Left ventricle myocardium inferior (tissue), 1 donor: ENCODE data around the gene DNAJC27. TPM values are rescaled to one million over a fixed set of nuclear protein-coding genes. Genes with fewer than 3 reads are reported as not detected.

ENCODE experiments used
- DNase-seq: peaks from one replicate; pipeline ENCODE4 v3.0.0-alpha.2; 2020
- H3K27ac ChIP-seq: fragments of 200-600 bp; replicated peaks from 2 replicates; pipeline ENCODE4 v1.8.0; 2021
- H3K27me3 ChIP-seq: fragments of 200-600 bp; 2 replicates; pipeline ENCODE4 v1.8.0; 2021; ENCODE audit warnings: low read depth
- H3K36me3 ChIP-seq: fragments of 200-600 bp; 2 replicates; pipeline ENCODE4 v1.8.0; 2021
- H3K4me1 ChIP-seq: fragments of 200-600 bp; 2 replicates; pipeline ENCODE4 v1.8.0; 2021
- H3K4me3 ChIP-seq: fragments of 200-600 bp; 2 replicates; pipeline ENCODE4 v1.8.0; 2021; ENCODE audit warnings: mild to moderate bottlenecking, moderate library complexity
- H3K9me3 ChIP-seq: fragments of 200-600 bp; replicated peaks from 2 replicates; pipeline ENCODE4 v1.8.0; 2021
- intact Hi-C: fragments of 100-400 bp; cut with micrococcal nuclease; formaldehyde crosslinking; loops from one replicate; pipeline ENCODE4 v1.11.0; 2022
- total RNA-seq: library from RNA; stranded (reverse); fragmentation: NEBNext Ultra II Directional; extraction: Animal tissue kit (Norgen Biotek cat#: 25700); gene quantifications from one replicate; pipeline ENCODE4 v1.2.1, GENCODE V29; 2021
- TF ChIP-seq, protein P1 (sequence below): fragments of 200-600 bp; IDR thresholded peaks from 2 replicates; pipeline ENCODE4 v1.8.0; 2021; ENCODE audit warnings: antibody characterized with exemption, mild to moderate bottlenecking, borderline replicate concordance
- donor health status: DM: no; HTN: yes; CAD: no; lungs with severe emphysema.

The DNAJC27 gene
- total RNA-seq, 1 donor from 2014 or later, result 10.1 TPM

- Histone ChIP-seq H3K36me3 (peaks cover 81% of the 10 kb centered on the region), H3K9me3 (peaks cover 12% of the 10 kb centered on the region), H3K4me1 (peaks cover 29% of the 10 kb centered on the region), H3K27ac (no peak overlapping the region), H3K4me3 (no peak overlapping the region), H3K27me3 (no peaks in the 10 kb centered on the region)
- no peak for DNase-seq
- TF ChIP-seq, protein P1, sequence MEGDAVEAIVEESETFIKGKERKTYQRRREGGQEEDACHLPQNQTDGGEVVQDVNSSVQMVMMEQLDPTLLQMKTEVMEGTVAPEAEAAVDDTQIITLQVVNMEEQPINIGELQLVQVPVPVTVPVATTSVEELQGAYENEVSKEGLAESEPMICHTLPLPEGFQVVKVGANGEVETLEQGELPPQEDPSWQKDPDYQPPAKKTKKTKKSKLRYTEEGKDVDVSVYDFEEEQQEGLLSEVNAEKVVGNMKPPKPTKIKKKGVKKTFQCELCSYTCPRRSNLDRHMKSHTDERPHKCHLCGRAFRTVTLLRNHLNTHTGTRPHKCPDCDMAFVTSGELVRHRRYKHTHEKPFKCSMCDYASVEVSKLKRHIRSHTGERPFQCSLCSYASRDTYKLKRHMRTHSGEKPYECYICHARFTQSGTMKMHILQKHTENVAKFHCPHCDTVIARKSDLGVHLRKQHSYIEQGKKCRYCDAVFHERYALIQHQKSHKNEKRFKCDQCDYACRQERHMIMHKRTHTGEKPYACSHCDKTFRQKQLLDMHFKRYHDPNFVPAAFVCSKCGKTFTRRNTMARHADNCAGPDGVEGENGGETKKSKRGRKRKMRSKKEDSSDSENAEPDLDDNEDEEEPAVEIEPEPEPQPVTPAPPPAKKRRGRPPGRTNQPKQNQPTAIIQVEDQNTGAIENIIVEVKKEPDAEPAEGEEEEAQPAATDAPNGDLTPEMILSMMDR, result no peak
- intact Hi-C loops, result no loop called here
These were observed 13.8 kb downstream of the DNAJC27 start for GRCh38 chr2:24957976-24958375.

DNA sequence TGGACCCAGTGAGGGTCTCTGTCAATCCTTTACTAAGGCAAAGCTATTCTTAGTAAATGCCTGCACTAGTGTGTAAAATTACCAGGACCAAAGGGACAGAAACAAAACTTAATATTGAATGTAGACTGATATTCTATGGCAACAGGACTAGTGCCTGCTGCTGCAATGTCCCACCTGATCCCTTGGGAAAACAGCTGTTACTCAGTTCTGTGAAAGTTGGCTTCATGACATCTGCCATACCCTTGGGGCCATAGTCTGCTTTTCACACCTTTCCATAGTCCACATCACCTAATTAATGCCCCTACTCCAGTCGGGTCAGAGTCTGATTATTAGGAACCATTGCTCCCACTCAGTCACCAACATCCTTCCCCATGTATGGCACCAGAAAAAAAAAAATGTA, 14.5 kb downstream of the DNAJC27 start:
- H3K36me3 ChIP-seq, result peaks cover 81% of the 10 kb centered on the region
- H3K27me3 ChIP-seq, result no peaks in the 10 kb centered on the region
- H3K27ac ChIP-seq, result no peak overlapping the region
- H3K4me1 ChIP-seq, result peaks cover 29% of the 10 kb centered on the region
- TF ChIP-seq, protein P1, result no peak
- no peak overlapping the region for H3K4me3 ChIP-seq
- intact Hi-C loops, result no loop called here
- H3K9me3 ChIP-seq, result peaks cover 12% of the 10 kb centered on the region
- DNase-seq, result no peak

DNA sequence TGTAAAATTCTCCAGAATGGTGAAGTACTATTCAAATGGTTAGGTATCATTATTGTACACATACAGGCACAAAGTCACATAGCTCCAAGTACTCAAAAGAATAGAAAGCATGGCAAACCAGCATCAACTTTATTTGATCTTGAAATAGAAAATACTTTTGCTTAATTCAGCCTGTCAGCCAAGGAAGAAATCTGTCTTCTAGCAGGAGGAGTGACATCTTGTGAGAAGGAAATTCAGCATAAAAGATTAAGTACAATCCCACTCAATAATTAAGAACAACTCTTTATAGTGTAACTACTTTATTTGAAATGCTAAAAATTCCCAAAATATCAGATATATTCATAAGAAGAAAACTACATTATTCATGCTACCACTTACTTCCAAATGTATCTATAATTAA, 15.8 kb downstream of the DNAJC27 start:
- Histone ChIP-seq H3K27ac (no peak overlapping the region), H3K27me3 (no peaks in the 10 kb centered on the region), H3K4me1 (peaks cover 29% of the 10 kb centered on the region), H3K4me3 (no peak overlapping the region), H3K9me3 (peaks cover 12% of the 10 kb centered on the region), H3K36me3 (peaks cover 83% of the 10 kb centered on the region)
- no peak for DNase-seq
- intact Hi-C loops, result no loop called here
- TF ChIP-seq, protein P1, result no peak

DNA sequence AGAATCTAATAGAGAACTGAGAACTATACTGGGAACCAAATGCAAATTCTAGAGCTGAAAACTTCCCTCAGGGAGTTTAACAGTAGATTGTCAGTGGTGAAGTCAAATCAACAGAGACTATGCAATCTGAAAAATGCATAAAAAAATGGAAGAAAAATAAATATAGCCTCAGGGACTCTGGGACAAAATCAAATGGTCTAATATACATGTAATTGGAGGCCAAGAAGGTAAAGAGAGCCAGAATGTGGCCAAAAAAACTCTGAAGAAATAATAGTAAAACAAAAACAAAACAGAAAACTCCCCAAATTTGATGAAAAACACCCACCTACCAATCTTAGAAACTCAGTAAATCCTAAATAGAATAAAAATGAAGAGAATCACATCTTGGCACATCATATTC, 16.5 kb downstream of the DNAJC27 start:
- Histone ChIP-seq H3K4me1 (peaks cover 28% of the 10 kb centered on the region), H3K27me3 (no peaks in the 10 kb centered on the region), H3K4me3 (no peak overlapping the region), H3K9me3 (peaks cover 12% of the 10 kb centered on the region), H3K27ac (no peak overlapping the region), H3K36me3 (peaks cover 90% of the 10 kb centered on the region)
- no peak for DNase-seq
- intact Hi-C loops, result no loop called here
- TF ChIP-seq, protein P1, result no peak

DNA sequence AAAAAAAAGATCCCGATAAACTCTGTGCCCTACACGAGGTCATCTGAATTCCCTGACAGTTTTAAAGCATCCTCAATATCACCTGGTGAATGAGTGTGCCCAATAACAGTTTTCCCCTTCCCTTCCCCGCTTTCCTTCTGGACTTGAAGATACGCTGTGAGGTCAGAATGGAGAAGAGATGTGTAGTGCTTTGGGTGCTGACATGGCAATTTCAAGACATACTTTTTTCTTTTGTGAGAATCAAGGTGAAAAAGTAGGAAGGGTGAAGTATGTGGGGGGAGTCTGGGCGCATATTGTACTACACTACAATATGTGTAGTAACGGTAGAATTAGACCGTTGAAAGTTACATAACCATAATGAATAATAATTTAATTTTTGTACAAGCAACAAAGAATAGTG, 21.7 kb downstream of the DNAJC27 start:
- intact Hi-C loops, result no loop called here

More for the DNA sequence above, 21.7 kb downstream of the DNAJC27 start:
- TF ChIP-seq, protein P1, result no peak
- Histone ChIP-seq H3K9me3 (peaks cover 5% of the 10 kb centered on the region), H3K4me3 (no peak overlapping the region), H3K27ac (no peak overlapping the region), H3K36me3 (peaks cover 79% of the 10 kb centered on the region), H3K4me1 (peaks cover 13% of the 10 kb centered on the region), H3K27me3 (no peaks in the 10 kb centered on the region)
- no peak for DNase-seq
